Measurements from ENCODE around the gene PML.

Gene PML

DNA sequence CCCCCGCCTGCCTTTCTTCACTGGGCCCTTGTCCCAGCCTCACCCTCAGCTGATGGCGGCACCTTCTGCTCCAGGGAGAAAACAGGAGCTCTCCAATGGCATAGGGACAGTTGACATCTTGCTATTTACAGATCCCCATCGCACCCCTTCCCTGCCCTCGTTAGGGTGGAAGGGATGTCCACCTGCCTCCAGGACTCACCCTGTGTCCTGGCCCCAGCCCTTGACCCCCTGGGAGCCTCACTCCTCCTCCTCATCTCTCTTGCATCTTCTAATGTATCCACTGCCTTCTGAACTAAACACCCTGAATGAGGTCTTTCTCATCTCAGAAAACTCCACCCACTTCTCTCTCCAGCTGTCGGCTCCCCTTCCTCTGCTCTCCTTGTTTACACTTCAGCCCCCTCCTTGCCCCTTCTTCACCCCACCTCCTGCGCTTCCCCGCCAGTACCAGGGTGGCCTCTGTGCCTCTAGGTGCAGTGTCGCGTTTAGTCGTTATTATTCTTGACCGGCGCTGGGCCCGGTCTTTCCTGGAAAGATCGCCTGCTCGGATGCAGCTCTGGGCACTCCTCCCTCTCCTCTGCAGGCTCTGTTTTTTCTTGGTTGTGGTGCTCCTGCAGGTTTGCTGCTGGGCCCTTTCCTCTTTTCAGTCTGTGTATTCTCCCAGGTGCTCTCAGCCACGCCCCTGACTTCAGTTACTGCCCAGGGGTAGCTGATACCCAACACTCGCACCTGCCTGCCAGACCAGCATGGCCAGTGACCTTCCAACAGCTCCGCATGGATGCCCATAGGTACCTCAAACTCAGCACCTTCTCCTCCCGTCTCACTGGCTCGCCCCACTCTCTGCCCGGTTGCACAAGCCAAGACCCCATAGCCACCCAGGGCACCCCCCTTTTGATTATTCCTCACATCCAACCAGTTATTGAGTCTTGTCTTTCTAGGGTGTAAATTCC is 42.9 kb downstream of the PML start:
- H3K27me3 ChIP-seq (replicated peaks in 2 of 5; ENCODE audit: control insufficient read depth in 4 of 5, insufficient read depth in 5 of 5, low read length in 4 of 5): no peaks in the 10 kb centered on the region
- peaks cover 0 to 33% (median 10%) of the 10 kb centered on the region in 4 experiments for H3K4me1 ChIP-seq (ENCODE audit: control extremely low read depth in 1 of 4, control insufficient read depth in 4 of 4, insufficient read depth in 4 of 4, low read length in 3 of 4)
- ChIA-PET POLR2A (interaction anchor here (0.6 kb wide), 1 partner anchor 33 kb away, joined by 3 read pairs; no protein-coding TSS in a partner anchor), CTCF (interaction anchor here (0.6 to 6.3 kb wide), 15 partner anchors 8 to 285 kb away, joined by 3 to 59 read pairs (median 4); no protein-coding TSS in a partner anchor)
- H3K27ac ChIP-seq (ENCODE audit: insufficient read depth in 1 of 2, low read depth in 1 of 2, low read length in 2 of 2, poor library complexity in 1 of 2, severe bottlenecking in 2 of 2): no peak overlapping the region
- WGBS (ENCODE audit: insufficient coverage): 94% methylated on average over 19 of the region's 21 CpGs
- no peak overlapping the region for H3K4me3 ChIP-seq (ENCODE audit: control insufficient read depth in 1 of 7, extremely low read depth in 1 of 7, insufficient read depth in 4 of 7, low read depth in 2 of 7, low read length in 6 of 7)
- no peak for DNase-seq
- no peaks in the 10 kb centered on the region for H3K9me3 ChIP-seq (ENCODE audit: control extremely low read depth in 1 of 5, control insufficient read depth in 4 of 5, insufficient read depth in 2 of 5, low read depth in 1 of 5, low read length in 4 of 5)
- peaks cover 6 to 79% (median 54%) of the 10 kb centered on the region in 4 experiments for H3K36me3 ChIP-seq (ENCODE audit: control insufficient read depth in 4 of 4, insufficient read depth in 4 of 4, low read length in 3 of 4)

- Histone ChIP-seq H3K4me3 (ENCODE audit: control insufficient read depth in 1 of 7, extremely low read depth in 1 of 7, insufficient read depth in 4 of 7, low read depth in 2 of 7, low read length in 6 of 7) (no peak overlapping the region), H3K4me1 (ENCODE audit: control extremely low read depth in 1 of 4, control insufficient read depth in 4 of 4, insufficient read depth in 4 of 4, low read length in 3 of 4) (peaks cover 0 to 24% (median 4%) of the 10 kb centered on the region in 4 experiments), H3K9me3 (ENCODE audit: control extremely low read depth in 1 of 5, control insufficient read depth in 4 of 5, insufficient read depth in 2 of 5, low read depth in 1 of 5, low read length in 4 of 5) (no peaks in the 10 kb centered on the region), H3K27me3 (replicated peaks in 2 of 5; ENCODE audit: control insufficient read depth in 4 of 5, insufficient read depth in 5 of 5, low read length in 4 of 5) (no peaks in the 10 kb centered on the region), H3K27ac (ENCODE audit: insufficient read depth in 1 of 2, low read depth in 1 of 2, low read length in 2 of 2, poor library complexity in 1 of 2, severe bottlenecking in 2 of 2) (no peak overlapping the region), H3K36me3 (ENCODE audit: control insufficient read depth in 4 of 4, insufficient read depth in 4 of 4, low read length in 3 of 4) (peaks cover 0 to 79% (median 49%) of the 10 kb centered on the region in 4 experiments)
- ChIA-PET CTCF (interaction anchor here (0.6 to 6.3 kb wide), 7 partner anchors 10 to 291 kb away, joined by 3 to 59 read pairs (median 4); no protein-coding TSS in a partner anchor), POLR2A (interaction anchor here (0.7 kb wide), 1 partner anchor 16 kb away, joined by 4 read pairs; no protein-coding TSS in a partner anchor)
- peak in 1 of 3 donors; percentile 16 for DNase-seq
- 64% methylated on average over 8 of the region's 9 CpGs for whole genome bisulfite sequencing (ENCODE audit: insufficient coverage)
Measured at GRCh38 chr15:74038707-74039655, 44.5 kb downstream of the PML start.

- Histone ChIP-seq H3K4me3 (ENCODE audit: control insufficient read depth in 1 of 7, extremely low read depth in 1 of 7, insufficient read depth in 4 of 7, low read depth in 2 of 7, low read length in 6 of 7) (no peak overlapping the region), H3K9me3 (ENCODE audit: control extremely low read depth in 1 of 5, control insufficient read depth in 4 of 5, insufficient read depth in 2 of 5, low read depth in 1 of 5, low read length in 4 of 5) (no peaks in the 10 kb centered on the region), H3K27me3 (replicated peaks in 2 of 5; ENCODE audit: control insufficient read depth in 4 of 5, insufficient read depth in 5 of 5, low read length in 4 of 5) (no peaks in the 10 kb centered on the region), H3K36me3 (ENCODE audit: control insufficient read depth in 4 of 4, insufficient read depth in 4 of 4, low read length in 3 of 4) (peaks cover 0 to 79% (median 48%) of the 10 kb centered on the region in 4 experiments), H3K27ac (ENCODE audit: insufficient read depth in 1 of 2, low read depth in 1 of 2, low read length in 2 of 2, poor library complexity in 1 of 2, severe bottlenecking in 2 of 2) (no peak overlapping the region), H3K4me1 (ENCODE audit: control extremely low read depth in 1 of 4, control insufficient read depth in 4 of 4, insufficient read depth in 4 of 4, low read length in 3 of 4) (peaks cover 0 to 24% (median 4%) of the 10 kb centered on the region in 4 experiments)
- DNase-seq: no peak
- POLR2A ChIA-PET: no interaction called here
- 91% methylated on average over 5 of the region's 5 CpGs for WGBS (ENCODE audit: insufficient coverage)
- CTCF ChIA-PET: interaction anchor here (0.6 to 6.3 kb wide), 5 partner anchors 10 to 290 kb away, joined by 3 to 59 read pairs (median 5); no protein-coding TSS in a partner anchor
Measured at GRCh38 chr15:74039656-74040010, 45.1 kb downstream of the PML start.

- ChIA-PET POLR2A (no interaction called here), CTCF (interaction anchor here (0.8 to 6.3 kb wide), 9 partner anchors 9 to 81 kb away, joined by 3 to 59 read pairs (median 3); no protein-coding TSS in a partner anchor)
- DNase-seq: no peak
- Histone ChIP-seq H3K36me3 (ENCODE audit: control insufficient read depth in 4 of 4, insufficient read depth in 4 of 4, low read length in 3 of 4) (peaks cover 0 to 79% (median 46%) of the 10 kb centered on the region in 4 experiments), H3K4me1 (ENCODE audit: control extremely low read depth in 1 of 4, control insufficient read depth in 4 of 4, insufficient read depth in 4 of 4, low read length in 3 of 4) (peaks cover 0 to 24% (median 4%) of the 10 kb centered on the region in 4 experiments), H3K27ac (ENCODE audit: insufficient read depth in 1 of 2, low read depth in 1 of 2, low read length in 2 of 2, poor library complexity in 1 of 2, severe bottlenecking in 2 of 2) (no peak overlapping the region), H3K9me3 (ENCODE audit: control extremely low read depth in 1 of 5, control insufficient read depth in 4 of 5, insufficient read depth in 2 of 5, low read depth in 1 of 5, low read length in 4 of 5) (no peaks in the 10 kb centered on the region), H3K27me3 (replicated peaks in 2 of 5; ENCODE audit: control insufficient read depth in 4 of 5, insufficient read depth in 5 of 5, low read length in 4 of 5) (no peaks in the 10 kb centered on the region), H3K4me3 (ENCODE audit: control insufficient read depth in 1 of 7, extremely low read depth in 1 of 7, insufficient read depth in 4 of 7, low read depth in 2 of 7, low read length in 6 of 7) (no peak overlapping the region)
- WGBS (ENCODE audit: insufficient coverage): 94% methylated on average over 6 of the region's 7 CpGs
Measured at GRCh38 chr15:74040109-74040850, 45.8 kb downstream of the PML start.

DNA sequence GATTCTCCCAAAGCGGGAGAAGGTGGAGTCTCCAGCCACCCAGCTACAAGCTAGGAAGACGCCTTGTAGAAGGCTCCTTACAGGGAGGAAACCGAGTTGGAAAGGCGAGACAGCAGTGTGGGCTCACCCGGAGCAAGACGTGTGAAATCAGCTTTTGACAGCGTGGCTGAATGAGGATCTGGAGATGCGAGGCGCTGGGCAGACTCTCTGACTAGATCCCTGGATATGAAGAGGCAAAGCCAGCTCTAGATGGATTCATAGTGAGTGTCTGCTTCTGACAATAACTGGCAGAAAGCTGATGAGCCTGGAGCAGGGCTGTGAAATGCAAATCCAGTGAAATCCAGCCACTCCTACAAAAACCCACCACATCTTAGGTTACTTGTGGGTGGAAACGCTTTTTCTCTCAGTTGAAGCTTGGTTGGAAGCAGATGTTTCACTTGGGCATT is 46.8 kb downstream of the PML start:
- Histone ChIP-seq H3K27ac (ENCODE audit: insufficient read depth in 1 of 2, low read depth in 1 of 2, low read length in 2 of 2, poor library complexity in 1 of 2, severe bottlenecking in 2 of 2) (no peak overlapping the region), H3K36me3 (ENCODE audit: control insufficient read depth in 4 of 4, insufficient read depth in 4 of 4, low read length in 3 of 4) (peaks cover 4 to 75% (median 37%) of the 10 kb centered on the region in 4 experiments), H3K4me1 (ENCODE audit: control extremely low read depth in 1 of 4, control insufficient read depth in 4 of 4, insufficient read depth in 4 of 4, low read length in 3 of 4) (peaks cover 0 to 24% (median 4%) of the 10 kb centered on the region in 4 experiments), H3K27me3 (replicated peaks in 2 of 5; ENCODE audit: control insufficient read depth in 4 of 5, insufficient read depth in 5 of 5, low read length in 4 of 5) (no peaks in the 10 kb centered on the region), H3K9me3 (ENCODE audit: control extremely low read depth in 1 of 5, control insufficient read depth in 4 of 5, insufficient read depth in 2 of 5, low read depth in 1 of 5, low read length in 4 of 5) (no peaks in the 10 kb centered on the region), H3K4me3 (ENCODE audit: control insufficient read depth in 1 of 7, extremely low read depth in 1 of 7, insufficient read depth in 4 of 7, low read depth in 2 of 7, low read length in 6 of 7) (no peak overlapping the region)
- CTCF ChIA-PET: interaction anchor here (0.8 to 6.3 kb wide), 7 partner anchors 8 to 82 kb away, joined by 3 to 53 read pairs (median 4); no protein-coding TSS in a partner anchor
- DNase-seq: no peak
- 99% methylated on average over 9 of the region's 10 CpGs for WGBS (ENCODE audit: insufficient coverage)
- POLR2A ChIA-PET: no interaction called here

DNA sequence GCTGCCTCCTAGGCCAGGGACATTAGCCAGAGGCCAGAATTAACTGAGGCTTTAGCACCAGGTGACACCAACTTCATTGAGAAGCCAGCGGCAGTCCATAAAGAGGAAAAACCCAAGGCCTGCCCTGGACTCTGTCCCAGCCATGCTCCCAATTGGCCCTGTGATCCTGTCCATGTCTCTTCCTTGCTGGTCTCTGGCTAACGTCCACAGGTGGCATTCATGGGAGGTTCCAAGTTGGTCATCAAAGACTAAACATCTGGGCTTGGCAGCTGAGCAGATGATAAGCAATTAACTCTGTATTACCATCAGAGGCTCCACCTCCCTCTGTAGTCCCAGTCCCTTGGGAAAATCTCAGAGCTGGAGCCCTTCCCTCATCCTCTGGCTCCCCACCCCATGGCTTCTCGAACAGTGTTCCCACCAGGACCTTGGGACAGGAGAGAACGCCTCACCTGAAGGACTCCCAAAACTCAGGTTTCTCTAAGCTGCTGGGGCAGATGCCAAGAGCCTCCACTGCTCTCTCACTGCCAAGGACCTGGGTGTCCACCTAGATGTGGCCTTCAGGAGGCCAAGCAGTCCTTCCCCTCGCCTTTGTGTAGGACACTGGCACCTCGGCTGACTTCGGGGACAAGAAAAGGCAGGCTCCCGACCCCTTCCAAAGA is 47.4 kb downstream of the PML start:
- H3K27ac ChIP-seq (ENCODE audit: insufficient read depth in 1 of 2, low read depth in 1 of 2, low read length in 2 of 2, poor library complexity in 1 of 2, severe bottlenecking in 2 of 2): no peak overlapping the region
- peaks cover 4 to 71% (median 32%) of the 10 kb centered on the region in 4 experiments for H3K36me3 ChIP-seq (ENCODE audit: control insufficient read depth in 4 of 4, insufficient read depth in 4 of 4, low read length in 3 of 4)
- WGBS (ENCODE audit: insufficient coverage): 96% methylated on average over 8 of the region's 8 CpGs
- ChIA-PET CTCF (interaction anchor here (1.1 to 6.3 kb wide), 6 partner anchors 7 to 69 kb away, joined by 3 to 53 read pairs (median 4); no protein-coding TSS in a partner anchor), POLR2A (no interaction called here)
- no peak overlapping the region for H3K4me3 ChIP-seq (ENCODE audit: control insufficient read depth in 1 of 7, extremely low read depth in 1 of 7, insufficient read depth in 4 of 7, low read depth in 2 of 7, low read length in 6 of 7)
- H3K9me3 ChIP-seq (ENCODE audit: control extremely low read depth in 1 of 5, control insufficient read depth in 4 of 5, insufficient read depth in 2 of 5, low read depth in 1 of 5, low read length in 4 of 5): no peaks in the 10 kb centered on the region
- H3K27me3 ChIP-seq (replicated peaks in 2 of 5; ENCODE audit: control insufficient read depth in 4 of 5, insufficient read depth in 5 of 5, low read length in 4 of 5): no peaks in the 10 kb centered on the region
- no peak for DNase-seq
- H3K4me1 ChIP-seq (ENCODE audit: control extremely low read depth in 1 of 4, control insufficient read depth in 4 of 4, insufficient read depth in 4 of 4, low read length in 3 of 4): peaks cover 0 to 21% (median 6%) of the 10 kb centered on the region in 4 experiments

All from common myeloid progenitor, CD34-positive (primary cell).